HG02678 (cell line): ENCODE results near the gene DPP7.

Experiments
- ATAC-seq: cut with Tn5 transposase; IDR thresholded peaks from one replicate; pipeline ENCODE4 v1.9.1; 2021; ENCODE audit warnings: mild to moderate bottlenecking, moderate library complexity; ENCODE audit not compliant: unreplicated experiment

Gene DPP7

GRCh38 chr9:137112564-137113384 lies 1.8 kb downstream of the DPP7 start:
- no peak for ATAC-seq

- ATAC-seq: no peak
These were observed 2.6 kb downstream of the DPP7 start for GRCh38 chr9:137111788-137112563.

- no peak for ATAC-seq
These were observed 3.4 kb downstream of the DPP7 start for GRCh38 chr9:137110911-137111787.

GRCh38 chr9:137110147-137110910 lies 4.2 kb downstream of the DPP7 start:
- ATAC-seq: no peak

GRCh38 chr9:137109250-137110146 lies 5.0 kb downstream of the DPP7 start:
- no peak for ATAC-seq

GRCh38 chr9:137108608-137109249 lies 5.8 kb downstream of the DPP7 start:
- no peak for ATAC-seq

- no peak for ATAC-seq
These were observed 6.6 kb downstream of the DPP7 start for GRCh38 chr9:137107982-137108381.

GRCh38 chr9:137107312-137107921 lies 7.1 kb downstream of the DPP7 start:
- no peak for ATAC-seq

- ATAC-seq: no peak
These were observed 7.8 kb downstream of the DPP7 start for GRCh38 chr9:137106662-137107250.

GRCh38 chr9:137105814-137106661 lies 8.5 kb downstream of the DPP7 start:
- ATAC-seq: no peak

GRCh38 chr9:137103206-137103999 lies 11.1 kb downstream of the DPP7 start:
- ATAC-seq: no peak

GRCh38 chr9:137099231-137099630 lies 15.3 kb downstream of the DPP7 start:
- no peak for ATAC-seq

- no peak for ATAC-seq
These were observed 16.6 kb downstream of the DPP7 start for GRCh38 chr9:137097761-137098462.

GRCh38 chr9:137096785-137097546 lies 17.6 kb downstream of the DPP7 start:
- no peak for ATAC-seq
